ENCODE data around the gene ZC3H14.

Gene ZC3H14

GRCh38 chr14:88588081-88588480 lies 25.2 kb downstream of the ZC3H14 start:
- no peak for TF ChIP-seq CTCF (IDR thresholded peaks at IDR 0.05; ENCODE audit: low read depth, low read length, missing control alignments)
- no peak overlapping the region for H3K4me3 ChIP-seq (ENCODE audit: low read depth, low read length)
- DNase-seq (ENCODE audit: low read depth): no peak
- in situ Hi-C loops (cut with HindIII; ENCODE audit: low sequenced_read_pairs): no loop called here

GRCh38 chr14:88590173-88590572 lies 27.3 kb downstream of the ZC3H14 start:
- TF ChIP-seq CTCF (IDR thresholded peaks at IDR 0.05; ENCODE audit: low read depth, low read length, missing control alignments): no peak
- H3K4me3 ChIP-seq (ENCODE audit: low read depth, low read length): no peak overlapping the region
- no peak for DNase-seq (ENCODE audit: low read depth)
- in situ Hi-C loops (cut with HindIII; ENCODE audit: low sequenced_read_pairs): no loop called here

GRCh38 chr14:88592031-88592430 lies 29.2 kb downstream of the ZC3H14 start:
- no peak for TF ChIP-seq CTCF (IDR thresholded peaks at IDR 0.05; ENCODE audit: low read depth, low read length, missing control alignments)
- no peak overlapping the region for H3K4me3 ChIP-seq (ENCODE audit: low read depth, low read length)
- no peak for DNase-seq (ENCODE audit: low read depth)
- in situ Hi-C loops (cut with HindIII; ENCODE audit: low sequenced_read_pairs): no loop called here

GRCh38 chr14:88597038-88597437 lies 34.2 kb downstream of the ZC3H14 start:
- no peak overlapping the region for H3K4me3 ChIP-seq (ENCODE audit: low read depth, low read length)
- DNase-seq (ENCODE audit: low read depth): no peak
- in situ Hi-C loops (cut with HindIII; ENCODE audit: low sequenced_read_pairs): no loop called here
- no peak for TF ChIP-seq CTCF (IDR thresholded peaks at IDR 0.05; ENCODE audit: low read depth, low read length, missing control alignments)

GRCh38 chr14:88597601-88598000 lies 34.8 kb downstream of the ZC3H14 start:
- DNase-seq (ENCODE audit: low read depth): no peak
- no peak for TF ChIP-seq CTCF (IDR thresholded peaks at IDR 0.05; ENCODE audit: low read depth, low read length, missing control alignments)
- in situ Hi-C loops (cut with HindIII; ENCODE audit: low sequenced_read_pairs): no loop called here
- H3K4me3 ChIP-seq (ENCODE audit: low read depth, low read length): no peak overlapping the region

GRCh38 chr14:88598097-88598675 lies 35.3 kb downstream of the ZC3H14 start:
- no peak overlapping the region for H3K4me3 ChIP-seq (ENCODE audit: low read depth, low read length)
- no peak for DNase-seq (ENCODE audit: low read depth)
- no peak for TF ChIP-seq CTCF (IDR thresholded peaks at IDR 0.05; ENCODE audit: low read depth, low read length, missing control alignments)
- in situ Hi-C loops (cut with HindIII; ENCODE audit: low sequenced_read_pairs): no loop called here
